Fibroblast of mammary gland (primary cell): ENCODE measurements around the gene UTP11.

ENCODE experiments used
- DNase-seq: peaks from one replicate; pipeline ENCODE4 v3.0.0-alpha.2; 2010; ENCODE audit warnings: low read depth
- H3K4me3 ChIP-seq: 2 replicates; pipeline ENCODE4 v1.5.1; 2011; ENCODE audit warnings: low read depth, mild to moderate bottlenecking, low read length, moderate library complexity; ENCODE audit not compliant: control insufficient read depth
- CTCF ChIP-seq: conservative IDR thresholded peaks from 2 replicates; pipeline ENCODE4 v1.5.1; 2011; ENCODE audit warnings: low read depth, low read length, inconsistent platforms; ENCODE audit not compliant: control insufficient read depth, insufficient read depth

Gene UTP11

GRCh38 chr1:38022810-38023209 lies 10.3 kb downstream of the UTP11 start:
- no peak overlapping the region for H3K4me3 ChIP-seq
- no peak for DNase-seq
- TF ChIP-seq CTCF: no peak

- DNase-seq: no peak
- no peak for TF ChIP-seq CTCF
Observed at GRCh38 chr1:38025233-38025632, 12.7 kb downstream of the UTP11 start.

GRCh38 chr1:38025664-38026063 lies 13.1 kb downstream of the UTP11 start:
- no peak for TF ChIP-seq CTCF

More at GRCh38 chr1:38025233-38025632, 12.7 kb downstream of the UTP11 start:
- no peak overlapping the region for H3K4me3 ChIP-seq

GRCh38 chr1:38026592-38027200 lies 14.2 kb downstream of the UTP11 start:
- peak; percentile 73 for TF ChIP-seq CTCF
- H3K4me3 ChIP-seq: no peak overlapping the region
- peak; percentile 61 for DNase-seq

More at GRCh38 chr1:38025664-38026063, 13.1 kb downstream of the UTP11 start:
- H3K4me3 ChIP-seq: no peak overlapping the region
- DNase-seq: no peak

- no peak for TF ChIP-seq CTCF
- no peak for DNase-seq
- no peak overlapping the region for H3K4me3 ChIP-seq
Observed at GRCh38 chr1:38027201-38028104, 14.9 kb downstream of the UTP11 start.

- TF ChIP-seq CTCF: no peak
- DNase-seq: peak; percentile 34
- H3K4me3 ChIP-seq: no peak overlapping the region
Observed at GRCh38 chr1:38028105-38028591, 15.6 kb downstream of the UTP11 start.
